ENCODE results near the gene CACHD1. TPM values are rescaled to one million over a fixed set of nuclear protein-coding genes. Genes with fewer than 3 reads are reported as not detected.
"Not testable (repeated sequence)": the region's sequence is repeated elsewhere in the genome, so short reads cannot be mapped to it uniquely, and the experiment has no call there.

CACHD1 gene
- total RNA-seq, 2 experiments from 2014 or later = not detected

DNA sequence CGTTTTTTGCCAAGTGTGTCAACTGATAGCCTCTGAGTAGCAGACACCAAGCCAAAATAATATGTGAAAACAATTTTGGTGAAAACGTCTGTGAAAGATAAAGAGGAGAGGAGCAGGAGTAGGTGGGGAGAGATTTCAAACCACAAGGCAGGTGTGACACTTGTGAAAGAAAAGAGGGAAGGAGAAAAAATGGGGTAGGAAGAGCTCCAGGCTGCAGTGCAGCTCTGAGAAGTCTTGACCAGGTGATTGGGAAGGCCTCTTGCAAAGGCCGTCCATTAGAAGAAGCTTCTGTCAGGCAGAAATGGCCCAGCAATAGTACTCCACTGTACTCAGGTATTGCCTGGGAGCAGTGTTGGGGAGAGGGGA, 264.3 kb downstream of the CACHD1 start:
- intact Hi-C loops (cut with micrococcal nuclease; ENCODE audit: unreplicated experiment) = no loop called here
- Histone ChIP-seq H3K4me2 (ENCODE audit: low read length) (no peak overlapping the region), H3K36me3 (ENCODE audit: insufficient read depth, low read length) (no peaks in the 10 kb centered on the region), H3K27ac (ENCODE audit: low read depth, low read length, poor library complexity, severe bottlenecking) (no peak overlapping the region), H3K79me2 (ENCODE audit: insufficient read depth, low read depth, low read length) (no peaks in the 10 kb centered on the region), H2AFZ (ENCODE audit: low read length) (no peak overlapping the region), H3K9me3 (ENCODE audit: low read length) (no peaks in the 10 kb centered on the region), H3K4me1 (ENCODE audit: insufficient read depth, low read length, poor library complexity, severe bottlenecking) (no peaks in the 10 kb centered on the region), H4K20me1 (ENCODE audit: insufficient read depth, low read length) (no peaks in the 10 kb centered on the region), H3K4me3 (ENCODE audit: low read depth, low read length, poor library complexity, severe bottlenecking) (no peak overlapping the region), H3K9me2 (ENCODE audit: insufficient read depth, low read length) (no peaks in the 10 kb centered on the region)
- TF ChIP-seq, protein P1, sequence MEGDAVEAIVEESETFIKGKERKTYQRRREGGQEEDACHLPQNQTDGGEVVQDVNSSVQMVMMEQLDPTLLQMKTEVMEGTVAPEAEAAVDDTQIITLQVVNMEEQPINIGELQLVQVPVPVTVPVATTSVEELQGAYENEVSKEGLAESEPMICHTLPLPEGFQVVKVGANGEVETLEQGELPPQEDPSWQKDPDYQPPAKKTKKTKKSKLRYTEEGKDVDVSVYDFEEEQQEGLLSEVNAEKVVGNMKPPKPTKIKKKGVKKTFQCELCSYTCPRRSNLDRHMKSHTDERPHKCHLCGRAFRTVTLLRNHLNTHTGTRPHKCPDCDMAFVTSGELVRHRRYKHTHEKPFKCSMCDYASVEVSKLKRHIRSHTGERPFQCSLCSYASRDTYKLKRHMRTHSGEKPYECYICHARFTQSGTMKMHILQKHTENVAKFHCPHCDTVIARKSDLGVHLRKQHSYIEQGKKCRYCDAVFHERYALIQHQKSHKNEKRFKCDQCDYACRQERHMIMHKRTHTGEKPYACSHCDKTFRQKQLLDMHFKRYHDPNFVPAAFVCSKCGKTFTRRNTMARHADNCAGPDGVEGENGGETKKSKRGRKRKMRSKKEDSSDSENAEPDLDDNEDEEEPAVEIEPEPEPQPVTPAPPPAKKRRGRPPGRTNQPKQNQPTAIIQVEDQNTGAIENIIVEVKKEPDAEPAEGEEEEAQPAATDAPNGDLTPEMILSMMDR (conservative IDR thresholded peaks at IDR 0.05; ENCODE audit: low read length) = no peak
- no peak for TF ChIP-seq EZH2phosphoT487 (IDR thresholded peaks at IDR 0.05; ENCODE audit: borderline replicate concordance, low read depth, low read length)
- CTCF ChIA-PET (ENCODE audit: unreplicated experiment) = no interaction called here
- BruUV-seq (replicated peaks) = no TSS peak
- POLR2A ChIA-PET = no interaction called here
- no peak for DNase-seq (ENCODE audit: low spot score)

DNA sequence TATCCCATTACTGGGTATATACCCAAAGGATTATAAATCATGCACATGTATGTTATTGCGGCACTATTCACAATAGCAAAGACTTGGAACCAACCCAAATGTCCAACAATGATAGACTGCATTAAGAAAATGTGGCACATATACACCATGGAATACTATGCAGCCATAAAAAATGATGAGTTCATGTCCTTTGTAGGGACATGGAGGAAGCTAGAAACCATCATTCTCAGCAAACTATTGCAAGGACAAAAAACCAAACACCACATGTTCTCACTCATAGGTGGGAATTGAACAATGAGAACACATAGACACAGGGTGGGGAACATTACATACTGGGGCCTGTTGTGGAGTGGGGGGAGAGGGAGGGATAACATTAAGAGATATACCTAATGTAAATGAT, 270.8 kb downstream of the CACHD1 start:
- H3K4me2 ChIP-seq (ENCODE audit: low read length); BruUV-seq (replicated peaks); intact Hi-C loops (cut with micrococcal nuclease; ENCODE audit: unreplicated experiment); H2AFZ ChIP-seq (ENCODE audit: low read length); H4K20me1 ChIP-seq (ENCODE audit: insufficient read depth, low read length); H3K27ac ChIP-seq (ENCODE audit: low read depth, low read length, poor library complexity, severe bottlenecking); H3K4me3 ChIP-seq (ENCODE audit: low read depth, low read length, poor library complexity, severe bottlenecking); H3K79me2 ChIP-seq (ENCODE audit: insufficient read depth, low read depth, low read length); H3K4me1 ChIP-seq (ENCODE audit: insufficient read depth, low read length, poor library complexity, severe bottlenecking); CTCF ChIA-PET (ENCODE audit: unreplicated experiment); DNase-seq (ENCODE audit: low spot score); H3K36me3 ChIP-seq (ENCODE audit: insufficient read depth, low read length); H3K9me2 ChIP-seq (ENCODE audit: insufficient read depth, low read length); H3K9me3 ChIP-seq (ENCODE audit: low read length): not testable (repeated sequence)
- POLR2A ChIA-PET = interaction anchor here (0.5 kb wide), 1 partner anchor 107 kb away, joined by 4 read pairs; no protein-coding TSS in a partner anchor

Small RNAs within 50 kb of the gene (microRNA-seq; reads per million reads assigned to microRNA genes)
- not detected for gene MIR4794 (ENCODE audit: borderline replicate concordance)

Small RNAs within 50 kb of the gene (small RNA-seq; reads per million reads assigned to genes)
- not detected for gene MIR4794
